KMS-11 (cell line): Measurements from ENCODE around the gene PGAP3.
A peak's percentile ranks its signal among the peaks of the same experiment; 100 is the strongest.

Experiments
- H2AFZ ChIP-seq: fragments of 200-600 bp; sonication (generic); 2 replicates; pipeline ENCODE4 v1.6.1; 2016; ENCODE audit warnings: antibody characterized with exemption, mixed run types, low read depth
- H3K27ac ChIP-seq: fragments of 200-600 bp; sonication (generic); 2 replicates; pipeline ENCODE4 v1.6.1; 2016; ENCODE audit warnings: mild to moderate bottlenecking, mixed run types
- H3K27me3 ChIP-seq: fragments of 200-600 bp; sonication (generic); 2 replicates; pipeline ENCODE4 v1.6.1; 2017; ENCODE audit warnings: mild to moderate bottlenecking, low read depth, mixed run types, moderate library complexity; ENCODE audit not compliant: insufficient read depth
- H3K36me3 ChIP-seq: fragments of 200-600 bp; sonication (generic); 2 replicates; pipeline ENCODE4 v1.6.1; 2017; ENCODE audit warnings: mild to moderate bottlenecking, mixed run types; ENCODE audit not compliant: insufficient read depth
- H3K4me1 ChIP-seq: fragments of 200-600 bp; sonication (generic); 2 replicates; pipeline ENCODE4 v1.6.1; 2016; ENCODE audit warnings: mild to moderate bottlenecking, low read depth, mixed run types; ENCODE audit not compliant: poor library complexity, severe bottlenecking
- H3K4me2 ChIP-seq: fragments of 200-600 bp; sonication (generic); 2 replicates; pipeline ENCODE4 v1.7.0; 2016; ENCODE audit warnings: mild to moderate bottlenecking, mixed run types
- H3K4me3 ChIP-seq: fragments of 200-600 bp; sonication (generic); IDR thresholded peaks from 2 replicates; pipeline ENCODE4 v1.6.1; 2017; ENCODE audit warnings: low read depth, low read length, mixed read lengths; ENCODE audit not compliant: insufficient read depth
- H3K79me2 ChIP-seq: fragments of 200-600 bp; sonication (generic); 2 replicates; pipeline ENCODE4 v1.6.1; 2016; ENCODE audit warnings: low read depth, mixed run types; ENCODE audit not compliant: insufficient read depth
- H3K9ac ChIP-seq: fragments of 200-600 bp; sonication (generic); 2 replicates; pipeline ENCODE4 v1.6.1; 2016; ENCODE audit warnings: mild to moderate bottlenecking, mixed run types
- H4K20me1 ChIP-seq: fragments of 200-600 bp; sonication (generic); 2 replicates; pipeline ENCODE4 v1.6.1; 2016; ENCODE audit warnings: mild to moderate bottlenecking, mixed run types; ENCODE audit not compliant: insufficient read depth
- CTCF ChIP-seq: fragments of 200-600 bp; sonication (generic); conservative IDR thresholded peaks from 2 replicates; pipeline ENCODE4 v1.6.1; 2017; ENCODE audit warnings: low read depth, mild to moderate bottlenecking, antibody characterized with exemption, low read length, moderate library complexity, mixed read lengths

The PGAP3 gene

GRCh38 chr17:39705786-39706348, 18.0 kb upstream of the PGAP3 start:
- H3K9ac ChIP-seq = no peak overlapping the region
- H4K20me1 ChIP-seq = no peaks in the 10 kb centered on the region
- no peaks in the 10 kb centered on the region for H3K79me2 ChIP-seq
- peaks cover 59% of the 10 kb centered on the region for H3K4me1 ChIP-seq
- H2AFZ ChIP-seq = no peak overlapping the region
- H3K27me3 ChIP-seq = no peaks in the 10 kb centered on the region
- H3K4me3 ChIP-seq = no peak overlapping the region
- H3K36me3 ChIP-seq = no peaks in the 10 kb centered on the region
- H3K4me2 ChIP-seq = no peak overlapping the region
- no peak overlapping the region for H3K27ac ChIP-seq
- no peak for TF ChIP-seq CTCF

GRCh38 chr17:39704821-39705551, 17.1 kb upstream of the PGAP3 start:
- TF ChIP-seq CTCF = no peak
- H4K20me1 ChIP-seq = no peaks in the 10 kb centered on the region

GRCh38 chr17:39703913-39704312, 16.1 kb upstream of the PGAP3 start:
- H3K4me2 ChIP-seq = peak overlapping the region; percentile 69
- H3K36me3 ChIP-seq = no peaks in the 10 kb centered on the region
- TF ChIP-seq CTCF = no peak
- H3K79me2 ChIP-seq = no peaks in the 10 kb centered on the region
- peak overlapping the region; percentile 49; the same call in 1 of the 2 replicates for H3K9ac ChIP-seq
- H2AFZ ChIP-seq = peak overlapping the region; percentile 48; the same call in 1 of the 2 replicates
- no peaks in the 10 kb centered on the region for H3K27me3 ChIP-seq
- H3K4me3 ChIP-seq = no peak overlapping the region
- H3K27ac ChIP-seq = peak overlapping the region; percentile 89
- no peaks in the 10 kb centered on the region for H4K20me1 ChIP-seq
- H3K4me1 ChIP-seq = peaks cover 59% of the 10 kb centered on the region

More at GRCh38 chr17:39704821-39705551, 17.1 kb upstream of the PGAP3 start:
- H3K4me2 ChIP-seq = no peak overlapping the region; the same call in 1 of the 2 replicates
- H3K36me3 ChIP-seq = no peaks in the 10 kb centered on the region
- no peaks in the 10 kb centered on the region for H3K27me3 ChIP-seq
- H3K9ac ChIP-seq = no peak overlapping the region; the same call in 1 of the 2 replicates
- H3K27ac ChIP-seq = peak overlapping the region; percentile 89
- H3K4me3 ChIP-seq = no peak overlapping the region
- no peaks in the 10 kb centered on the region for H3K79me2 ChIP-seq
- H2AFZ ChIP-seq = no peak overlapping the region
- peaks cover 59% of the 10 kb centered on the region for H3K4me1 ChIP-seq

- H2AFZ ChIP-seq = peak overlapping the region; percentile 48; the same call in 1 of the 2 replicates
- no peak overlapping the region for H3K4me3 ChIP-seq
- no peak for TF ChIP-seq CTCF
- no peaks in the 10 kb centered on the region for H3K27me3 ChIP-seq
- H4K20me1 ChIP-seq = no peaks in the 10 kb centered on the region
- peak overlapping the region; percentile 69 for H3K4me2 ChIP-seq
- H3K4me1 ChIP-seq = peaks cover 59% of the 10 kb centered on the region
- peak overlapping the region; percentile 89 for H3K27ac ChIP-seq
- no peaks in the 10 kb centered on the region for H3K79me2 ChIP-seq
- H3K36me3 ChIP-seq = no peaks in the 10 kb centered on the region
- peak overlapping the region; percentile 49; the same call in 1 of the 2 replicates for H3K9ac ChIP-seq
These were observed 15.3 kb upstream of the PGAP3 start for GRCh38 chr17:39702901-39703893.
